Lung microvascular endothelial cell (primary cell): ENCODE data around the gene LMX1A. TPM values are rescaled to one million over a fixed set of nuclear protein-coding genes. Genes with fewer than 3 reads are reported as not detected.

Source experiments
- DNase-seq, 2 donors: peaks; one replicate each; pipeline versions ENCODE4 v3.0.0 to v3.0.0-alpha.2; 2010; ENCODE audit warnings: low read depth in 2 of 2
- total RNA-seq: library from RNA; depleted of rRNA; stranded (reverse); fragments of >200 nt; gene quantifications from 2 replicates; pipeline ENCODE4 v1.2.1, GENCODE V29; 2014

The LMX1A gene
- total RNA-seq, 1 donor from 2014 or later, result not detected

DNA sequence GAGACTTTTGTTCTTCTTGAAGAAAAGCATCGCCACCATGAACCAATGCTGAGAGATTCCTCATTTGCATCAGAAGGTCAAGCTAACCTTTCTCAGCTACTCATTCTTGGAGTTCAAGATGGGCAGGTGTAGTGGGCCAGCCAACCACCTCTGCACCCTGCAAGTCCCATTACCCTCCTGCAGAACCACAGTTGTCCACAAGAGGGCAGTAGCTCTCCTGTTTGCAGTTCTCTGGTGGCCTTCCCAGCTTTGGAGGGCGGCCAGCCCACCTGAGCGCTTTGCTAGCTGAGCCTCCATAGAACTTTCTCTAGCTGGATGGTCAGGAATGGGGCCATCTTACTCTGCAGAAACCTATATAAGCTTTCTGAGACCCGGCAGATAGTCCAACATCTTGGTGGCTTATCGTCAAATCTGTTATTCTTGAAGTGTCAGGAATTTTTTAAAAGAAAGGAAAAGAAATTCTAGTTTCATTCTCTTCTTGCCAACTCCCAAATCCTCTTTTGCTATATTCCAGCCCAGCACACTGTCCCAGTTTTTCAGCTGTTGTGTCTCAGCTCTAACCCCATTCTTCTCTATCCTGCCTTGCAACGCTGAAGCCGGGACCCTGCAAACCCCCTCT, 11.0 kb upstream of the LMX1A start:
- peak; percentile 78 to 86 for DNase-seq

- no peak for DNase-seq
Observed at GRCh38 chr1:165365341-165365740, 8.8 kb upstream of the LMX1A start.

DNA sequence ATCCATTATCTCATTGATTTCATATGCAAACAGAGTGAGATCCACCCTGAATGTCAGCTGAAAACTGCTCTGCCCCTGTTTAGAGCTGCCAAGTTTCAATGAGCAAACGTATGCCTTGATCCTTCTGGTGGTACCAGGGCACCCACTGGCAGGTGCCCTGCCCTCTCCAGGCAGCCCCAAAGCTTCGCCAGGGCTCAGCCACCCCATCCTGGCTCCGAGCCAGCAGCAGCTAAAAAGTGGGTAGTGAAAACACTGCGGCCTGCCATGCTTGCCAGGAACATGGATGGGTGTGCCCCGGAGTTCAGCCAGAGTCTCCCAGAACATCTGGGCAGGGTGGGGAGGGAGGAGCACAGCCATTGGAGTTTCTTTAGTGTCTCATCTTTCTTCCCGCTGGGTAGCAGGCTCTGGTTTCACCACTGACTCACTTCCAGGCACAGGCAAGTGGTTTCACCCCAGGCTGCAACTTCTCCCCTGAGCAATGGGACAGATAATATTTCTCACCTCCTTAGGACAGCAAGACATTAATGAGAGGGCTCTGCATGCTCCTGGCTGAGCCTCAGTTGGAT, 8.1 kb upstream of the LMX1A start:
- no peak for DNase-seq

- no peak for DNase-seq
Observed at GRCh38 chr1:165356876-165357275, 361 bp upstream of the LMX1A start.

DNA sequence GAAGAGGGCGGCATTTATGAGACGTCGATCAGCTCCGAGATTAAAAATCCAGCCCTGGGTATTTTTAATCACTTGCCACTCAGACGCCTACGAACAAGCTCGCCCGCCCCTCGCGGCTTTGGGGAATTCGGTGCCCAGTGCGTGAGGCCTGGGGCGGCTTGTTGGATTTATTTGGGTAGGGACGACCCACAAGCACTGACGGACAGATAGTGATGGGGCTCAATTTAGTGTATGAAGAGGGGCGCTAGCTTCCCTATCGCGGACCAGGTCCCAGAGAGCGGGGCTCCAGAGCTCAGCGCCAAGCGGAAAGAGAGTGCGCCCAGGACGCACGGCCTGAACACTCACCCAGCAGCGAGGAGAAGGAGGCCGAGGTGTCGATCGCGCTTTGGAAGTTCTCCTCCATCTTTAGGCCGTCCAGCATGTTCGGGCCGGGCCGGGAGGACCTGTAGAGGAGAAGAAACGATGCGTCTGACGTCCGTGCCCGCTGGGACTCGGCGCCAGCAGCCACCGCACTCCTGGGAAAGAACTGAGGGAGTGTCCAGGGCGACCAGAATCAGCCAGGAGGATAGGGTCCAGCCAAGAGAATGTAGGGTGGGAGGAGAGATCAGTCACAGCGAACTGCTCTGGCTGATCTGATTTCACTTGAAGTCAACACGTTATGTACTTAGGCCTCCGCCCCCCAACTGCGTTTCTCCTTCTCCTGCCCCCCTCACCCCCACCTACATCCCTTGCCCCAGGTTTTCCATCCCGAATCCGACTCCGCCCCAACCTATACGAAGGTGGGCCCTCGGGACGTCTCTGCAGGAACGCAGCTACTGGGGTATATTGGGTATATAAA, 1.2 kb downstream of the LMX1A start:
- DNase-seq, result no peak

DNA sequence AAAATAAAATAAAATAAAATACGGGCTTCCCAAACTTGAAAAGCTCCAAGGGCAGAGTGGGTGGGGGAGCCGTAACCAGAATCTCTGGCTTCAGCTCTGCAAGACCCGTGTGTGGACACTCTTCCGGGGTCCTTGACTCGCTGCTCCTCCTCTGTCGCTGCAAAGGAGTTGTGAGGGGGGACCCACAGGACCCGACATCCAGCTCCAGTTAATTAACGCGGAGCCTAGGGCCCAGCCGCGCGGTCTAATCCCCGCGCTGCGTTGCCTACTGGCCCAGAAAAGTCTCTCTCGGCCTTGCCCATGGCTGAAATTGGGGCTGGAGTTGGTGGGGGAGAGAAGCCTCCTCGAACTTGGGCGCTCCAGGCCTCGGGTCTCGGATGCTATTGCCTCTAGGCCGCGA, 1.8 kb downstream of the LMX1A start:
- DNase-seq, result no peak

GRCh38 chr1:165353731-165354671, 2.5 kb downstream of the LMX1A start:
- no peak for DNase-seq

DNA sequence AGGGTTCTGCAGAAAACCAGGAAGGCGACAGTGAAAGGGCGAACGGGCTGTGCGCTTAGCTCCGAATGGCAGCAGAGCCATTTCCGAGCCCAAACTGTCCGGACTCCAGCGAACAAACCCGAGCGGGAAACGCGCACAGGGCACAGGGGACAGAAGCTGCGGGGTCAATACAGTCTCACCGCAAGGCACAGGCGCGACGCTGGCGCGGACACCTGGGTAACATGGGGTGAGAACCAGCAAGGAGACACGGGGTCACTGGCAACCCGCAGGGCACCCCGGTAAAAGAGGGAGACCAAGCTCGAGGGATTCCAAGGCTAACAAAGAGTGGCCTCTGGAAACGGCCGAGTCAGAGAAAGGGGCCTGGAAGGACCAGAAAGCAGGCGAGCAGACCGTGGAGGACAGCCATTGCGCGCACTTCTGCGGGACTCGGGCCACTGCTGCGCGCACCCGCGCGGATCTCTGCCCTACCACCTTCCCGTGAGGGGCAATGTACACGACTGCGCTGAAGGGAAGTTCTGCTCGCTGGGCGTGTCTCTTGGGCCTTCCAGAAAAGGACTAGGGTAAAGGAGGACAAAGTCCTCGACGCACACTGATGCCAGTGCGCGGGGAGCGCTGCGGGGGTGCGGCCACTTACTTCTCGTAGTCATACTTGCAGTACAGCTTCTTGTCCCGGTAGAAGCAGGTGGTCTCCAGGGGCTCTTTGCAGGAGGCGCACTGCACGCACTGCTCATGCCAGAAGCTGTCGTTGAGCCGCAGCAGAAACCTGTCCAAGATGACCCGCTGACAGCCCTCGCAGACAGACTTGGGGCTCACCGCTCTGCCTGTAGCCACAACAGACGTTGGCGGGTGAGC, 3.8 kb downstream of the LMX1A start:
- no peak for DNase-seq

GRCh38 chr1:165351863-165352441, 4.6 kb downstream of the LMX1A start:
- no peak for DNase-seq

DNA sequence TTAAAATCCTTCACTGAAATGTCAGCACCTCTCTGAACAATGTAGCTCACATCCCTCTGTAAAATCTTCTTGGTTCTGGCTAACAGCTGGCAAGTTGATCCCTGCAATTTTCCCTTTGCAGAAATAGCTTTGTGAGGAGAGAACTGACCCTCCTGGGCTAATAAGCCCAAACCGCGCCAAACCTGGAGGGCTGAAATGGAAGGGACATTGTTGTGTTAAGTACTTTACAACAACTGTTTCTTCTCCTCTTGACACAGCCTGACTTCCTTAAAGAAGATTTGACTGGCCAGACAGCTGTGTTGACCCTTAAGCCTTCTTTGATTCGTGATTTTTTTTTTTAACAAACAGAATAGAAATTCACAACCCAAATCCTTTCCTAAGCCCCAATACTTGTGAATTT, 5.7 kb downstream of the LMX1A start:
- DNase-seq, result no peak

- DNase-seq, result no peak
Observed at GRCh38 chr1:165345502-165345901, 11.0 kb downstream of the LMX1A start.

DNA sequence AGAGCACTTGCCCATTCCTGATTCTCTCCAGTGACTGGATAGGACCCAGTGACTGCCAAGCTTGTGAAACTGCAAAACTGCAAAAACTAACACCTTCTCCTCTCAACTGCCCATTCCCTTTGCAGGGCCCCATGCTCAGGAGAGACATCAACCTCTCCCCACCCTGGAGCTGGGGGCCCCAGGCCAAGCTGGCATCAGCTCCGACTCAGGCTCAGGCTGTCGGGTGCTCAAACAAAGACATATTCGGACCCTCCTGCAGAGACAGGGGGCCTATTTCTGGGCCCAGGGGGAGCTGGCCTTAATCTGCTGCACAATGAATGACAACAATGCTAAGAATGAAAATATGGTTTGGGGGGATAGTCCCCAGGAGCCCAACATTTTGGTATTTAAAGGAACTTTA, 11.8 kb downstream of the LMX1A start:
- no peak for DNase-seq

DNA sequence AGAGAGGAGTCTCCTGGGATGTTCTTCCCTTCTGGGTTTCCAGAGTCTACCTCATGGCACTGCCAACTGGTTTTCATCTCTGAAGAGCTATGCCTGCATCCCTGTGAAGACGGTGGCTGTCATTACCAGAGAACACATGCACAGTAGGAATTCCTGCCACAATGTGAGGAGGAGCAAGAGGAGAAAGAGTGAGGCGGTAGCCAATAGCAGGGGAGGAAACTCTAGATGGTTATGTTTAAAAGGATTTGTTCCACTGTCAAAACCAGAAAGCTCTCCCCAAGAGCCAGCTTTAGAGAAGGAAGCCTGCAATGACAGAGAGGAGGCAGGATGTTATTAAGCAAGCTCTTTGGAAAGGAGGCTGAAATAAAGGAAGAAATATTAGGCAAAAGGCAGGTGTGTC, 12.3 kb downstream of the LMX1A start:
- no peak for DNase-seq

DNA sequence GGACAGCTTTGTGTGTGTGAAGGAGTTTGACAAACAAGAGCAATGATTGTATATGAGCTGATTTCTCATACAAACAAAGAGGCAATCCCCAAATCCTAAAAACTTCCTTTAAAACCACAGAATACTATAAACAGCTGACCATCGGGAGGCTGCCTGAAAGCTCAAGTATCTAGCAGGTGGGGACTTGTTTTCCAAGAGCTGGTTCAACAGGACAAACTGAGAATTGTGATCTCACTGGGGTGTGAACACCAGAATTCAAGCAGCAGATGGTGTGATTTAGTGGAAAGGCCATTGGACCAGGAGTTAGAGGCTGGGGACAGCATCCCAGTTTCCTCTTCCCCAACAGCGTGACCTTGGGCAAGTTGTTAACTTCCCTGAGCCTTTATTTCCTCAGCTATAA, 13.9 kb downstream of the LMX1A start:
- DNase-seq, result no peak

GRCh38 chr1:165342168-165342567, 14.3 kb downstream of the LMX1A start:
- no peak for DNase-seq

DNA sequence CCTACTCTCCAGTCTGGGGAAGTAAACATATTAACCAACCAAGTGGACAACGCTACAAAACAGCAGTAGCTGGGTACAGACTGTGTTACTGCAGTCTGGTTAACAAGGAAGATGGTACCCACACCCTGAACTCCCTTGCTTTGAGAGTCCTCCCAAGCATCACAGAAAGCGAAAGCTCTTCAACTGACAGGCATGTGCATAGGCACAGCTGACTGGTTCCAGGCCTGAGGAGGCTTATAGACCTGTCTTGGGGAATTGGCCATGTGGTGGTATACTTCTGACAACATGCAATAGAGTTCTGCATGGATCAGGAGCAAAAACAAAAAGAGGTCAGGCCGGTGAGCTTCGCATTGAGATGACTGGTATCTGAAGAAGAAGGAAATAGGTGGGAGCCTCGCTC, 17.4 kb downstream of the LMX1A start:
- no peak for DNase-seq

DNA sequence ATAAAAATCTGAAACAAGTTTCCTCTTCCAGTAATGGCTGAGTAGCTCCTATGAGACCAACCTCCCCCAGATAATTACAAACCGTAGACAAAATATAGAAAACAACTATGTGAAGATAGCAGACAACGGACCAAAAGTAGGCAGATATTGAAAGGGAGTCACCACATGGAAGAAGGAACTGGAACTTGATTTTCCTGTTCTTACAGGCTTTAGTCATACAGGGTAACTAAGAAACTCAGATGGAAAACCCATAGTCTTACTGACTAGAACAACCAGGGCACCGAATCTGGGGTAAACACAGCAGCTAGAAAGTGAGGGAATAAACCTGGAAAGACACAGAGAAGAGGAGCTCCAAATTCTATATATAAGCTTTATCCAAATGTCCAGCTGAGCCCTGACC, 26.0 kb downstream of the LMX1A start:
- DNase-seq, result no peak

GRCh38 chr1:165329104-165329503, 27.4 kb downstream of the LMX1A start:
- DNase-seq, result no peak

GRCh38 chr1:165328136-165328535, 28.4 kb downstream of the LMX1A start:
- DNase-seq, result no peak

GRCh38 chr1:165327538-165327937, 29.0 kb downstream of the LMX1A start:
- DNase-seq, result no peak
